HG02840 (cell line): Measurements from ENCODE around the gene STK4.

Source experiments
- ATAC-seq: cut with Tn5 transposase; IDR thresholded peaks from one replicate; pipeline ENCODE4 v1.9.1; 2021; ENCODE audit warnings: mild to moderate bottlenecking, moderate library complexity, moderate number of reproducible peaks; ENCODE audit not compliant: unreplicated experiment, low FRiP score

The STK4 gene

GRCh38 chr20:44952731-44953130, 13.6 kb upstream of the STK4 start:
- no peak for ATAC-seq

- ATAC-seq = no peak
These were observed 12.1 kb upstream of the STK4 start for GRCh38 chr20:44954211-44954610.

- no peak for ATAC-seq
These were observed 11.0 kb upstream of the STK4 start for GRCh38 chr20:44955270-44955669.

- ATAC-seq = no peak
These were observed 9.9 kb upstream of the STK4 start for GRCh38 chr20:44956410-44956809.

GRCh38 chr20:44958276-44958675, 8.0 kb upstream of the STK4 start:
- ATAC-seq = no peak

- no peak for ATAC-seq
These were observed 7.2 kb upstream of the STK4 start for GRCh38 chr20:44959082-44959637.

- ATAC-seq = no peak
These were observed 6.6 kb upstream of the STK4 start for GRCh38 chr20:44959638-44960102.

- ATAC-seq = peak; percentile 80
These were observed 6.0 kb upstream of the STK4 start, which contains the start of gene TOMM34 for GRCh38 chr20:44960103-44960852. Gene TOMM34, minus strand, starts transcription at chr20:44960397. Its CDS starts 64 bp downstream, at chr20:44960333.

GRCh38 chr20:44961011-44961869, 5.1 kb upstream of the STK4 start:
- ATAC-seq = no peak

GRCh38 chr20:44961870-44962267, 4.4 kb upstream of the STK4 start:
- no peak for ATAC-seq

GRCh38 chr20:44962483-44962882, 3.8 kb upstream of the STK4 start:
- ATAC-seq = no peak

GRCh38 chr20:44963325-44964215, 2.7 kb upstream of the STK4 start:
- no peak for ATAC-seq

GRCh38 chr20:44965651-44966029, 672 bp upstream of the STK4 start:
- no peak for ATAC-seq

GRCh38 chr20:44967207-44967807, 995 bp downstream of the STK4 start:
- no peak for ATAC-seq

- ATAC-seq = no peak
These were observed 3.1 kb downstream of the STK4 start for GRCh38 chr20:44969300-44969894.

- no peak for ATAC-seq
These were observed 4.0 kb downstream of the STK4 start for GRCh38 chr20:44970243-44970757.

- no peak for ATAC-seq
These were observed 6.7 kb downstream of the STK4 start for GRCh38 chr20:44973053-44973452.

GRCh38 chr20:44976698-44977097, 10.4 kb downstream of the STK4 start:
- ATAC-seq = no peak

GRCh38 chr20:44979090-44979621, 12.8 kb downstream of the STK4 start:
- peak; percentile 97 for ATAC-seq
